GM19438 (cell line): ENCODE results near the gene WSCD2.

Experiments
- ATAC-seq: cut with Tn5 transposase; IDR thresholded peaks from one replicate; pipeline ENCODE4 v1.9.1; 2021; ENCODE audit warnings: low read depth; ENCODE audit not compliant: unreplicated experiment

Gene WSCD2

GRCh38 chr12:108151533-108152169 lies 22.6 kb downstream of the WSCD2 start:
- ATAC-seq: no peak

GRCh38 chr12:108152170-108152538 lies 23.1 kb downstream of the WSCD2 start:
- ATAC-seq: no peak

- ATAC-seq: no peak
Measured at GRCh38 chr12:108156717-108157116, 27.6 kb downstream of the WSCD2 start.

GRCh38 chr12:108157870-108158459 lies 28.9 kb downstream of the WSCD2 start:
- no peak for ATAC-seq

- no peak for ATAC-seq
Measured at GRCh38 chr12:108162207-108162606, 33.1 kb downstream of the WSCD2 start.

GRCh38 chr12:108166505-108166904 lies 37.4 kb downstream of the WSCD2 start:
- ATAC-seq: no peak

GRCh38 chr12:108167974-108168373 lies 38.9 kb downstream of the WSCD2 start:
- no peak for ATAC-seq

- no peak for ATAC-seq
Measured at GRCh38 chr12:108169708-108170107, 40.6 kb downstream of the WSCD2 start.

GRCh38 chr12:108170164-108170563 lies 41.1 kb downstream of the WSCD2 start:
- ATAC-seq: no peak

GRCh38 chr12:108172033-108172432 lies 42.9 kb downstream of the WSCD2 start:
- no peak for ATAC-seq

GRCh38 chr12:108173160-108173559 lies 44.1 kb downstream of the WSCD2 start:
- no peak for ATAC-seq

GRCh38 chr12:108173892-108174291 lies 44.8 kb downstream of the WSCD2 start:
- no peak for ATAC-seq

GRCh38 chr12:108174641-108175040 lies 45.6 kb downstream of the WSCD2 start:
- ATAC-seq: no peak

GRCh38 chr12:108175310-108175709 lies 46.2 kb downstream of the WSCD2 start:
- ATAC-seq: no peak

GRCh38 chr12:108176292-108176691 lies 47.2 kb downstream of the WSCD2 start:
- no peak for ATAC-seq

- ATAC-seq: no peak
Measured at GRCh38 chr12:108177131-108177530, 48.0 kb downstream of the WSCD2 start.

- no peak for ATAC-seq
Measured at GRCh38 chr12:108179305-108179704, 50.2 kb downstream of the WSCD2 start.

- no peak for ATAC-seq
Measured at GRCh38 chr12:108180255-108181094, 51.4 kb downstream of the WSCD2 start.

- ATAC-seq: no peak
Measured at GRCh38 chr12:108181095-108181454, 52.0 kb downstream of the WSCD2 start.

- ATAC-seq: no peak
Measured at GRCh38 chr12:108182096-108182495, 53.0 kb downstream of the WSCD2 start.

- ATAC-seq: no peak
Measured at GRCh38 chr12:108185002-108185401, 55.9 kb downstream of the WSCD2 start.

GRCh38 chr12:108187831-108188230 lies 58.7 kb downstream of the WSCD2 start:
- ATAC-seq: no peak
